Prostate gland (tissue), 2 donors: ENCODE measurements around the gene INPP5A. TPM values are rescaled to one million over a fixed set of nuclear protein-coding genes. Genes with fewer than 3 reads are reported as not detected.

ENCODE experiments used
- DNase-seq: peaks from one replicate; pipeline ENCODE4 v3.0.0-alpha.2; 2019; ENCODE audit warnings: low spot score
- H3K27ac ChIP-seq, 2 donors: fragments of 200-600 bp; sonication (generic); 2 replicates each; pipeline ENCODE4 v1.5.1; 2017 to 2019
- H3K27me3 ChIP-seq: fragments of 200-600 bp; sonication (generic); replicated peaks from 2 replicates; pipeline ENCODE4 v1.5.1; 2019; ENCODE audit not compliant: insufficient read depth
- H3K36me3 ChIP-seq, 2 donors: fragments of 200-600 bp; sonication (generic); 1 replicate in 1 of 2; 2 replicates in 1 of 2; pipeline versions ENCODE4 v1.5.1 to v1.8.1; 2017 to 2019
- H3K4me1 ChIP-seq: fragments of 200-600 bp; sonication (generic); replicated peaks from 2 replicates; pipeline ENCODE4 v1.5.1; 2019
- H3K4me3 ChIP-seq, 2 donors: fragments of 200-600 bp; sonication (generic); 2 replicates each; pipeline ENCODE4 v1.5.1; 2017 to 2019
- H3K9me3 ChIP-seq: fragments of 200-600 bp; sonication (generic); 2 replicates; pipeline ENCODE4 v1.5.1; 2017
- POLR2A ChIP-seq: fragments of 450-650 bp; IDR thresholded peaks from one replicate; pipeline ENCODE4 v1.6.1; 2016; ENCODE audit warnings: antibody characterized with exemption, mild to moderate bottlenecking
- POLR2AphosphoS5 ChIP-seq: sonication (generic); formaldehyde crosslinking; IDR thresholded peaks from one replicate; pipeline ENCODE4 v1.6.1; 2017; ENCODE audit warnings: antibody characterized with exemption
- WGBS: methylation state at CpG from one replicate; pipeline ENCODE4 v1.1.5; 2018; 5-methylcytosine and 5-hydroxymethylcytosine counted together
- intact Hi-C: fragments of 100-400 bp; cut with DNase I; formaldehyde crosslinking; loops from one replicate; pipeline ENCODE4 v1.14.2; 2022
- total RNA-seq, 2 donors: library from RNA; depleted of rRNA; stranded (reverse); fragments of >200 nt; gene quantifications; one replicate each; pipeline ENCODE4 v1.1.0, GENCODE V29; 2016
- TF ChIP-seq, protein P1 (sequence below), 4 experiments: fragments of 200-600 bp in 2 of 4; fragments of 450-650 bp in 2 of 4; sonication (generic) in 2 of 4; IDR thresholded peaks; 1 replicate in 3 of 4; 2 replicates in 1 of 4; pipeline ENCODE4 v1.5.1; 2016 to 2019; ENCODE audit warnings: antibody characterized with exemption in 4 of 4, mild to moderate bottlenecking in 2 of 4, moderate library complexity in 2 of 4

Gene INPP5A
- total RNA-seq, 2 donors from 2014 or later = 49.5 to 83.3 TPM

DNA sequence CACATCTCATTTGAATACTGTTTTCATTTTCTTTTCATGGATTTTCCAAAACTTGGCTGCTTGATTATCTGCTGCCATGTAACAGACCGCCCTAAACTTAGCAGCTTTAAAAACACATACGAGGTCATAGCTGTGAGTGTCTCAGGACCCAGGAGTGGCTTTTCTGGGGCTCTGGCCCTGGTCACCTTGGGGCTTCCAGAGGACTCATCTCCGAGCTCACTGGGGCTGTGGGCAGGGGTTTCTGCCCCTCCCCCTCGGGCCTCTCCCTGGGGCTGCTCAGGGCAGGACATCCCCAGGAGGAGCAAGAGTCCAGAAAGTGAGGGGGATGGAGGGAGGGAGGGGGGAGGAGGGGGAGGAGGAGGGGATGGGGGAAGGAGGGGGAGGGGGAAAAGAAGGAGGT lies 171.3 kb downstream of the INPP5A start:
- H3K4me1 ChIP-seq = no peaks in the 10 kb centered on the region

DNA sequence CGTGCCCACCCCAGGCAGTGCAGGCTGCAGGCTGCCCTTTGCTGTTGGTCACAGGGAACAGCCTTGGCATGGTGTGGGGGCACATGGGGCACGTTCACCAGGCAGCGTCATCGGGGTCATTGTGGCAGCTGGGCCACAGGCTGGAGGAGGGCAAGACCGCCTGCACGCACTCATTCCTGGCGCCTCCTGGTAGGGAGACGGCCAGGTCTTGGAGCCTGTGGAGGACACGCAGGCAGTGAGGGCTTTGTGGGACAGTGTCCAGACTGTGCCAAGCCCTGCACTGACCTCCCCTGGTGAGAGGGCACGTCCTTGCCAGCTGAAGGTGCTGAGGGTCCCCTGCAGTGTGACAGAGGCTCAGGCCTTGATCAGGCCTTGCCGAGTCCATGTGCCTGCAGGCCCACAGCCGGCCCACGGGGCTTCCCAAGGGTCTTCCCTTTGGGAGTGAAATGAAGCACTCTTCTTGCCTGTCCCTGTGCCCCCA lies 171.9 kb downstream of the INPP5A start:
- Histone ChIP-seq H3K9me3 (no peaks in the 10 kb centered on the region), H3K27me3 (no peaks in the 10 kb centered on the region), H3K36me3 (no peaks in the 10 kb centered on the region), H3K27ac (no peak overlapping the region), H3K4me1 (no peaks in the 10 kb centered on the region), H3K4me3 (no peak overlapping the region)
- TF ChIP-seq POLR2AphosphoS5 = no peak
- TF ChIP-seq POLR2A = no peak
- TF ChIP-seq, protein P1, sequence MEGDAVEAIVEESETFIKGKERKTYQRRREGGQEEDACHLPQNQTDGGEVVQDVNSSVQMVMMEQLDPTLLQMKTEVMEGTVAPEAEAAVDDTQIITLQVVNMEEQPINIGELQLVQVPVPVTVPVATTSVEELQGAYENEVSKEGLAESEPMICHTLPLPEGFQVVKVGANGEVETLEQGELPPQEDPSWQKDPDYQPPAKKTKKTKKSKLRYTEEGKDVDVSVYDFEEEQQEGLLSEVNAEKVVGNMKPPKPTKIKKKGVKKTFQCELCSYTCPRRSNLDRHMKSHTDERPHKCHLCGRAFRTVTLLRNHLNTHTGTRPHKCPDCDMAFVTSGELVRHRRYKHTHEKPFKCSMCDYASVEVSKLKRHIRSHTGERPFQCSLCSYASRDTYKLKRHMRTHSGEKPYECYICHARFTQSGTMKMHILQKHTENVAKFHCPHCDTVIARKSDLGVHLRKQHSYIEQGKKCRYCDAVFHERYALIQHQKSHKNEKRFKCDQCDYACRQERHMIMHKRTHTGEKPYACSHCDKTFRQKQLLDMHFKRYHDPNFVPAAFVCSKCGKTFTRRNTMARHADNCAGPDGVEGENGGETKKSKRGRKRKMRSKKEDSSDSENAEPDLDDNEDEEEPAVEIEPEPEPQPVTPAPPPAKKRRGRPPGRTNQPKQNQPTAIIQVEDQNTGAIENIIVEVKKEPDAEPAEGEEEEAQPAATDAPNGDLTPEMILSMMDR (IDR thresholded peaks at IDR 0.05) = no peak
- intact Hi-C loops = no loop called here
- WGBS = 88% methylated on average over 9 of the region's 13 CpGs
- no peak for DNase-seq

More for the DNA sequence above, 171.3 kb downstream of the INPP5A start:
- WGBS = 93% methylated on average over 4 of the region's 4 CpGs
- Histone ChIP-seq H3K36me3 (no peaks in the 10 kb centered on the region), H3K27me3 (no peaks in the 10 kb centered on the region), H3K9me3 (no peaks in the 10 kb centered on the region), H3K27ac (no peak overlapping the region), H3K4me3 (no peak overlapping the region)
- DNase-seq = no peak
- intact Hi-C loops = no loop called here
- TF ChIP-seq, protein P1 (IDR thresholded peaks at IDR 0.05) = no peak
- TF ChIP-seq POLR2A (no peak), POLR2AphosphoS5 (no peak)

DNA sequence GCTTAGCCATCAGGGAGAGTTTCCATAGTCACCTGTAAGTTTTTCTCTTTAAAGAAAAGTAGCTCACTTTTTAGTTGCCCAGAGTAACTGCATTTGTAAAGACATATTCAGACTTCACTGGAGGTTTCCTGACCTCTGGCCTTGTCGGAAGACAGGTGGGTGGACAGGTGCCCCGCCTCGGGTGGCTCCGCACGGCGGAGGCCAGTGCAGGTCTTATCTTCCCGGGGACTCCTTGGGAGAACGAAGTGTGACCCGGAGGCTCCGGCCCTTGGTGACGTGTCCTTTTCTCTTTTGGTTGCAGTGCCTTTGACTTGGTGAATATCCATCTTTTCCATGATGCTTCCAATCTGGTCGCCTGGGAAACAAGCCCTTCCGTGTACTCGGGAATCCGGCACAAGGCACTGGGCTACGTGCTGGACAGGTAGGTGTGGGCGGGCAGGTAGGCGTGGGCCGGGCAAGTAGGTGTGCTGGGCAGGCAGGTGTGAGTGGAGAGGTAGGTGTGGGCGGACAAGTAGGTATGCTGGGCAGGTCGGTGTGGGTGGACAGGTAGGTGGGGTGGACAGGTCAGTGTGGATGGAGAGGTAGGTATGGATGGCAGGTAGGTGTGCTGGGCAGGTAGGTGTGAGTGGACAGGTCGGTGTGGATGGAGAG lies 172.6 kb downstream of the INPP5A start:
- Histone ChIP-seq H3K4me1 (no peaks in the 10 kb centered on the region), H3K27me3 (no peaks in the 10 kb centered on the region), H3K36me3 (no peaks in the 10 kb centered on the region), H3K27ac (no peak overlapping the region), H3K9me3 (no peaks in the 10 kb centered on the region), H3K4me3 (no peak overlapping the region)
- no peak for DNase-seq
- TF ChIP-seq, protein P1 (IDR thresholded peaks at IDR 0.05) = no peak
- no peak for TF ChIP-seq POLR2AphosphoS5
- TF ChIP-seq POLR2A = no peak
- 92% methylated on average over 22 of the region's 22 CpGs for WGBS
- intact Hi-C loops = no loop called here

DNA sequence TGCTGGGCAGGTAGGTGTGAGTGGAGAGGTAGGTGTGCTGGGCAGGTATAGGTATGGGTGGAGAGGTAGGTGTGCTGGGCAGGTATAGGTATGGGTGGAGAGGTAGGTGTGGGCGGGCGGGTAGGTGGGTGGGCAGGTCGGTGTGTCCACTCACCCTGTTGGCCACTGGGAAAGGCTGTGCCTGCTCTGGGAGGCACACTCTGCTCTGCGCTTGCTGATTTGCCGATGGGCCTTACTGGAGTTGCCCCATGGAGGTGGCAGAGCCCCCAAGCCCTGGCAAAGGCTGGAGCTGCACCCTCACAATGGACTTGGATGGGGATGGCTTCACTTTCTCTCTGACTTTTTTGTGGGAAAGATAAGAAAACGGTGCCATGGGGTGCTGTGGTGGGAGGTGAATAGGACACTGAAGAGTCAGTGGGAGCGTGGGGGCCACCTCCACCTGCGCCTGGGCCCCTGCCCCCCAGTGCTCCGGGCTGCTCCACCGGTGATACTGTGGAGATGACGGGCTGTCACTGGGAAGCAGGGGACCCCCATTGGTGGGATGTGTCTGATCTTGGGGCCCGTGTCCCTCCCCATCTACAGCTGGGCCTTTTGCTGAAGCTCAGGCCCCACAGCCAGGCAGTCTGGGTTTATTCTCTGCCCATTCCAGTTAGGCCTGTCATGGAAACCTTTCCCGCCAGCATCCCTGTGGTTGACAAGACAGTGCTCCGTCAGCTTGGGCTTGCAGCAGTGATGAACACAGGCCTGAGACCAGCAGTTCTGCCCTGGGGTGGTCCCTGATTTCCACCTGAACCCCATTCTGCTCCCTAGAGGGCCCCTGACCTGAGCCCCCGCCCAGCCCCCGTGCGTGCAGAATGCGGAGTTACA lies 173.4 kb downstream of the INPP5A start:
- Histone ChIP-seq H3K27me3 (no peaks in the 10 kb centered on the region), H3K36me3 (no peaks in the 10 kb centered on the region), H3K27ac (no peak overlapping the region), H3K4me3 (no peak overlapping the region), H3K4me1 (no peaks in the 10 kb centered on the region), H3K9me3 (no peaks in the 10 kb centered on the region)
- TF ChIP-seq POLR2A (no peak), POLR2AphosphoS5 (no peak)
- TF ChIP-seq, protein P1 (IDR thresholded peaks at IDR 0.05) = no peak
- intact Hi-C loops = no loop called here
- WGBS = 92% methylated on average over 16 of the region's 18 CpGs
- DNase-seq = no peak
